Pulmonary artery endothelial cell (primary cell): ENCODE data around the gene PIWIL4. TPM values are rescaled to one million over a fixed set of nuclear protein-coding genes. Genes with fewer than 3 reads are reported as not detected.

Experiments used
- DNase-seq: peaks from one replicate; pipeline ENCODE4 v3.0.0-alpha.2; 2011; ENCODE audit warnings: low read depth, low spot score
- total RNA-seq: library from RNA; depleted of rRNA; stranded (reverse); fragments of >200 nt; gene quantifications from 2 replicates; pipeline ENCODE4 v1.2.3, GENCODE V29; 2014

The PIWIL4 gene
- 0.56 and 1.1 TPM in 2 replicates for total RNA-seq

DNA sequence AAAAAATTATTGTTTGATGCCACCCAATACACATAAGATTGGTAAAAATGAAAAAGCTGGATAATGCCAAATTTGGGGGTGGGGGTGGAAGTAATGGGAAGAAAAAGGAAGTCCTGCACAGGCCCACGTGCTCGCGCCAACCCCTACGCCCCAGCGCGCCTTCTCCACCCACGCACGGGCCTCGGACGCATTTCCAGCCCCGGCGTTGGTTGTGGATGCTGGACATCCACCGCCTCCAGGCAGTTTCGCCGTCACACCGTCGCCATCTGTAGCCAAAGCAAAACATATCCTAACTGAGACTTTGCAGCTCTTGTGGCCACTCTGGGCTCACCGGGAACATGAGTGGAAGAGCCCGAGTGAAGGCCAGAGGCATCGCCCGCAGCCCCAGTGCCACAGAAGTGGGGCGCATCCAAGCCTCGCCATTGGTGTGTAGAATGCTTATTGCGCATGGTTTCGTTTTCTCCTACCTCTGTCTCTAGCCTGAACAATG is at the start of gene PIWIL4:
TSS of gene PIWIL4 (plus strand) at position 188 of the 490 bp plus-strand sequence. CDS start at position 339, 151 bp downstream.
- DNase-seq: no peak

GRCh38 chr11:94518300-94518699 is 48.9 kb upstream of the PIWIL4 start:
- no peak for DNase-seq

- no peak for DNase-seq
Observed at GRCh38 chr11:94519478-94520084, 47.6 kb upstream of the PIWIL4 start.

- DNase-seq: no peak
Observed at GRCh38 chr11:94521684-94522083, 45.5 kb upstream of the PIWIL4 start.

DNA sequence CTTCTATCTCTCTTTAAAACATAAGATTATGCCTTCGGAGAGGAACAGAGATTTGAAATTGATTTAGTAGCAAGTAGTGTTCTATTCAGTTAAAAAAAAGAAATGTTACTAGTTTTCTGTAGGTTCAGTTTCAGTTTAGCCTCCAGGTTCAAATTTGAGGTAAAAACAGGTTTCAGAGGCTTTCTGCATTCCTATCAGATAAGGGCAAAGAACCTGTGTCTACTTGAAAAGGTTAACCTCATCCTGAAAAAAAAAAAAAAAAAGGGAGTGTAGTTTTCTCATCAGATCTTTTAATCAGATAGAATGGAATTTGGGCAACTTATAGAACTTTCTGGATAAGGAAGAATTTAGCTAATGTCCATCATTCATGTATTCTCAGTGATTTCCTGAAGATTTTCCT is 42.8 kb upstream of the PIWIL4 start:
- no peak for DNase-seq

- DNase-seq: peak; percentile 53
Observed at GRCh38 chr11:94525546-94526324, 41.4 kb upstream of the PIWIL4 start.

DNA sequence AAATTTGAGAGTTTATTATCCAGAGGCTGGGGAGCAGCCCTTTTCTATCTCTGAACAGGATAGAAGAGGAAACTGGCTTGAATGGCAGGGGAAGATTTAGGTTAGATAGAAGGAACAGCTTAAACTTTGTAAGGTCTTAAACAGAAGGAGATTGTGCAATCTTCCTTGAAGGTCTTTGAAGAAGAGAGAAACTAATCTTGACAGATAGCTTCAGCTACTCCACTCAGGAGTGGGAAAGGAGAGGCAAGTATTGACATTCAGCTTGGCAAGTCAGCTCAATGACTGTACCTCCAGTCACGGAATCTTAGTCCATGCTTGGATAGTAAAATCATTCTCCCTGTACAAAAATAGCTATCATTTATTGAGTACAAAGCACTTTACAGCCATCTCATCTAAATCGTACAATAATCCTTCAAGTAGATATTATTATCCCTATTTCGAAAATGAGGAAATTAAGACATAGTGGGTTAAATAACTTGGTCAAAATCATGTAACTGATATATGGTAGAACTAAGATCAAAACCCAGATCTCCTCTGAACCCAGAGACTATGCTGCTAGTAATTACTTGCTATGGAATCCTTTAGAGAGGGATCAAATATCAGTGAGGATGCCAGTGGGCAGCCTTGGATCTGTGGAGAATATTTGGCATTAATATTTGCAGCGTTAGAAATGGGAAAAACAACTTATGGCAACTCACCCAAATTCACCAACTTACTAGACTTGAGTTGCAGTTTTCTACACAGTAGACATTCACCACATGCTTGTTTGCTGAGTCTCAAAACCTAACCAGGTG is 40.3 kb upstream of the PIWIL4 start:
- no peak for DNase-seq

GRCh38 chr11:94528551-94528950 is 38.6 kb upstream of the PIWIL4 start:
- no peak for DNase-seq

DNA sequence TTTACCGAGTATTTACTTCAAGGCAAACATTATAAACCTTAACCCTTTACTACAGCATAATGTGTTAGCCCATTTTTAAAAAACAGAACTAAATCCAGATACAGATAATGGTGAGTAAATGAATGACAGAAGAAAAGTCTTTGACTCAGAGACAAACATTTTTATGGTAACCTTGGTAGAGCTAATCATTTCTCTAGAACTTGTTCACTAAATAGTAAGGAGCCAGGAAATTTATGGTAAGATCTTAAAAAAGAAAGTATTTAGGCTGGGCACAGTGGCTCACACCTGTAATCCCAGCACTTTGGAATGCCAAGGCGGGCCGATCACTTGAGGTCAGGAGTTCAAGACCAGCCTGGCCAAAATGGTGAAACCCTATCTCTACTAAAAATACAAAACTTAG is 35.0 kb upstream of the PIWIL4 start:
- DNase-seq: no peak

GRCh38 chr11:94533206-94533605 is 34.0 kb upstream of the PIWIL4 start:
- no peak for DNase-seq

- DNase-seq: no peak
Observed at GRCh38 chr11:94533696-94534630, 33.2 kb upstream of the PIWIL4 start.

- no peak for DNase-seq
Observed at GRCh38 chr11:94536386-94536785, 30.8 kb upstream of the PIWIL4 start.

GRCh38 chr11:94537031-94537600 is 30.1 kb upstream of the PIWIL4 start:
- no peak for DNase-seq

GRCh38 chr11:94539420-94539819 is 27.7 kb upstream of the PIWIL4 start:
- no peak for DNase-seq

DNA sequence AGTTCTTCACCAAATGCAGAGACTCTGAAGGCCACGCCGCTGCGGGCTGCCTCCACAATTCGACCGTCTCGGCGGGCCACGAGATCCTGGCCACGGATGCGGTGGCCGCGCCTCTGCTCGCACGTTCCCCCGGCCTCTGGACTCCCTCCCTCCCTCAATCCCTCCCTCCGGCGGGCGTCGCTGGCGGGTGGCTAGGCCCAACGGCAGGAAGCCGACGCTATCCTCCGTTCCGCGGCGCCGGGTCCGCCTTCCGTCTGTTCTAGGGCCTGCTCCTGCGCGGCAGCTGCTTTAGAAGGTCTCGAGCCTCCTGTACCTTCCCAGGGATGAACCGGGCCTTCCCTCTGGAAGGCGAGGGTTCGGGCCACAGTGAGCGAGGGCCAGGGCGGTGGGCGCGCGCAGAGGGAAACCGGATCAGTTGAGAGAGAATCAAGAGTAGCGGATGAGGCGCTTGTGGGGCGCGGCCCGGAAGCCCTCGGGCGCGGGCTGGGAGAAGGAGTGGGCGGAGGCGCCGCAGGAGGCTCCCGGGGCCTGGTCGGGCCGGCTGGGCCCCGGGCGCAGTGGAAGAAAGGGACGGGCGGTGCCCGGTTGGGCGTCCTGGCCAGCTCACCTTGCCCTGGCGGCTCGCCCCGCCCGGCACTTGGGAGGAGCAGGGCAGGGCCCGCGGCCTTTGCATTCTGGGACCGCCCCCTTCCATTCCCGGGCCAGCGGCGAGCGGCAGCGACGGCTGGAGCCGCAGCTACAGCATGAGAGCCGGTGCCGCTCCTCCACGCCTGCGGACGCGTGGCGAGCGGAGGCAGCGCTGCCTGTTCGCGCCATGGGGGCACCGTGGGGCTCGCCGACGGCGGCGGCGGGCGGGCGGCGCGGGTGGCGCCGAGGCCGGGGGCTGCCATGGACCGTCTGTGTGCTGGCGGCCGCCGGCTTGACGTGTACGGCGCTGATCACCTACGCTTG is 23.2 kb upstream of the PIWIL4 start, which contains the start of gene FUT4:
TSS of gene FUT4 (plus strand) at position 227 of the 951 bp plus-strand sequence. CDS start at position 440, 213 bp downstream.
- no peak for DNase-seq

GRCh38 chr11:94544646-94545263 is 22.4 kb upstream of the PIWIL4 start:
- DNase-seq: no peak

DNA sequence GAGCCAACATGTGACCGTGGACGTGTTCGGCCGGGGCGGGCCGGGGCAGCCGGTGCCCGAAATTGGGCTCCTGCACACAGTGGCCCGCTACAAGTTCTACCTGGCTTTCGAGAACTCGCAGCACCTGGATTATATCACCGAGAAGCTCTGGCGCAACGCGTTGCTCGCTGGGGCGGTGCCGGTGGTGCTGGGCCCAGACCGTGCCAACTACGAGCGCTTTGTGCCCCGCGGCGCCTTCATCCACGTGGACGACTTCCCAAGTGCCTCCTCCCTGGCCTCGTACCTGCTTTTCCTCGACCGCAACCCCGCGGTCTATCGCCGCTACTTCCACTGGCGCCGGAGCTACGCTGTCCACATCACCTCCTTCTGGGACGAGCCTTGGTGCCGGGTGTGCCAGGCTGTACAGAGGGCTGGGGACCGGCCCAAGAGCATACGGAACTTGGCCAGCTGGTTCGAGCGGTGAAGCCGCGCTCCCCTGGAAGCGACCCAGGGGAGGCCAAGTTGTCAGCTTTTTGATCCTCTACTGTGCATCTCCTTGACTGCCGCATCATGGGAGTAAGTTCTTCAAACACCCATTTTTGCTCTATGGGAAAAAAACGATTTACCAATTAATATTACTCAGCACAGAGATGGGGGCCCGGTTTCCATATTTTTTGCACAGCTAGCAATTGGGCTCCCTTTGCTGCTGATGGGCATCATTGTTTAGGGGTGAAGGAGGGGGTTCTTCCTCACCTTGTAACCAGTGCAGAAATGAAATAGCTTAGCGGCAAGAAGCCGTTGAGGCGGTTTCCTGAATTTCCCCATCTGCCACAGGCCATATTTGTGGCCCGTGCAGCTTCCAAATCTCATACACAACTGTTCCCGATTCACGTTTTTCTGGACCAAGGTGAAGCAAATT is 21.7 kb upstream of the PIWIL4 start:
- no peak for DNase-seq

GRCh38 chr11:94546162-94546470 is 21.1 kb upstream of the PIWIL4 start:
- DNase-seq: no peak
